Measurements from ENCODE around the gene TRAPPC11. TPM values are rescaled to one million over a fixed set of nuclear protein-coding genes. Genes with fewer than 3 reads are reported as not detected.

TRAPPC11 gene
- total RNA-seq, 1 experiment from 2014 or later, result 15.6 TPM

DNA sequence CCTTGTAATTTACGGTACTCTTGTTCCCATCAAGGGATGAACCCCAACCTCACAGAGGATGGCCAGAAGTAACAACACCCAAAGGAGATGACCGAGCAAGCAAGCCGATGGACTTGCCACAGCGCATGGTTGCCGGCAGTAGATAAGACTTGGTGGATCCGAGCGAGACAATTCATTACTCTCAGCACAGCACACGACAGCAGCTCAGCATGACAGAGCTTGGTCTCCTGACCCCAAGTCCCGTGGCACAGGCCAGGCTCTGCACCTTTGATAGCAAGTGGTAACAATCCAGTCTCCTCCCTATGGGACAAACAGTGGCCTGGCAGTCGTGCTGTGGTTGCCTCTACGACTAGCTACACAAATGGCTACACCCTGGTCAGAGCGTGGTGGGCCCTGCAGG lies 26.4 kb upstream of the TRAPPC11 start:
- no peak for TF ChIP-seq TCF7L2 (IDR thresholded peaks at IDR 0.05; ENCODE audit: borderline replicate concordance, extremely low read depth, insufficient read depth, insufficient read length)
- no peak for TF ChIP-seq RAD21 (IDR thresholded peaks at IDR 0.05; ENCODE audit: low read depth)
- no peak for TF ChIP-seq POLR2AphosphoS5 (IDR thresholded peaks at IDR 0.05; ENCODE audit: low read depth, low read length)
- TF ChIP-seq YY1 (IDR thresholded peaks at IDR 0.05; ENCODE audit: extremely low read depth, insufficient replicate concordance, low read depth, low read length), result no peak
- no peak for TF ChIP-seq EZH2 (IDR thresholded peaks at IDR 0.05)
- TF ChIP-seq SP1 (IDR thresholded peaks at IDR 0.05; ENCODE audit: low read depth), result no peak
- TF ChIP-seq POLR2A (IDR thresholded peaks at IDR 0.05; ENCODE audit: borderline replicate concordance, extremely low read depth, insufficient read depth, insufficient read length), result no peak
- TF ChIP-seq FOSL1 (IDR thresholded peaks at IDR 0.05; ENCODE audit: low read depth), result no peak
- no peak for TF ChIP-seq ZBTB33 (IDR thresholded peaks at IDR 0.05; ENCODE audit: extremely low read depth, insufficient replicate concordance, low read length)
- TF ChIP-seq JUND (IDR thresholded peaks at IDR 0.05), result no peak
- TF ChIP-seq REST (IDR thresholded peaks at IDR 0.05; ENCODE audit: low read depth), result no peak
- TF ChIP-seq, protein P1, sequence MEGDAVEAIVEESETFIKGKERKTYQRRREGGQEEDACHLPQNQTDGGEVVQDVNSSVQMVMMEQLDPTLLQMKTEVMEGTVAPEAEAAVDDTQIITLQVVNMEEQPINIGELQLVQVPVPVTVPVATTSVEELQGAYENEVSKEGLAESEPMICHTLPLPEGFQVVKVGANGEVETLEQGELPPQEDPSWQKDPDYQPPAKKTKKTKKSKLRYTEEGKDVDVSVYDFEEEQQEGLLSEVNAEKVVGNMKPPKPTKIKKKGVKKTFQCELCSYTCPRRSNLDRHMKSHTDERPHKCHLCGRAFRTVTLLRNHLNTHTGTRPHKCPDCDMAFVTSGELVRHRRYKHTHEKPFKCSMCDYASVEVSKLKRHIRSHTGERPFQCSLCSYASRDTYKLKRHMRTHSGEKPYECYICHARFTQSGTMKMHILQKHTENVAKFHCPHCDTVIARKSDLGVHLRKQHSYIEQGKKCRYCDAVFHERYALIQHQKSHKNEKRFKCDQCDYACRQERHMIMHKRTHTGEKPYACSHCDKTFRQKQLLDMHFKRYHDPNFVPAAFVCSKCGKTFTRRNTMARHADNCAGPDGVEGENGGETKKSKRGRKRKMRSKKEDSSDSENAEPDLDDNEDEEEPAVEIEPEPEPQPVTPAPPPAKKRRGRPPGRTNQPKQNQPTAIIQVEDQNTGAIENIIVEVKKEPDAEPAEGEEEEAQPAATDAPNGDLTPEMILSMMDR (IDR thresholded peaks at IDR 0.05 in 2 of 3, conservative IDR thresholded peaks at IDR 0.05 in 1 of 3; ENCODE audit: borderline replicate concordance in 1 of 3, insufficient read depth in 1 of 3, low read depth in 2 of 3, low read length in 2 of 3), result no peak
- no peak for TF ChIP-seq CEBPB (IDR thresholded peaks at IDR 0.05; ENCODE audit: low read depth)
- H3K4me3 ChIP-seq (replicated peaks in 1 of 2; ENCODE audit: low read depth in 1 of 2, low read length in 2 of 2), result no peak overlapping the region

More for the DNA sequence above, 26.4 kb upstream of the TRAPPC11 start:
- Histone ChIP-seq H3K9ac (ENCODE audit: low read length) (no peak overlapping the region), H3K9me2 (ENCODE audit: insufficient read depth) (no peaks in the 10 kb centered on the region), H3K36me3 (ENCODE audit: control insufficient read depth in 1 of 2, insufficient read depth in 2 of 2, low read length in 2 of 2) (no peaks in the 10 kb centered on the region), H3K9me3 (ENCODE audit: control insufficient read depth in 1 of 2, insufficient read depth in 1 of 2, low read depth in 1 of 2, low read length in 2 of 2) (no peaks in the 10 kb centered on the region), H3K27ac (ENCODE audit: low read depth, low read length) (no peak overlapping the region), H3K79me2 (ENCODE audit: insufficient read depth, low read length) (no peaks in the 10 kb centered on the region), H3K4me2 (ENCODE audit: low read length) (no peak overlapping the region), H4K20me1 (ENCODE audit: insufficient read depth) (no peaks in the 10 kb centered on the region), H2AFZ (ENCODE audit: low read depth, low read length, poor library complexity, severe bottlenecking) (no peak overlapping the region), H3K4me1 (ENCODE audit: control insufficient read depth in 1 of 2, insufficient read depth in 2 of 2, low read length in 2 of 2) (peaks cover 6 to 10% of the 10 kb centered on the region in 2 experiments; a peak in 3 of 4 replicates), H3K27me3 (ENCODE audit: insufficient read depth, low read length) (no peaks in the 10 kb centered on the region)
- CTCF ChIA-PET, result no interaction called here
- BruUV-seq (replicated peaks), result no TSS peak
- DNase-seq (ENCODE audit: low read depth, low spot score) (no peak), ATAC-seq (no peak)
- RAD21 ChIA-PET (ENCODE audit: low non-redundant PET in 1 of 2, low total read pairs in 2 of 2, uncharacterized antibody in 2 of 2, unreplicated experiment in 2 of 2), result no interaction called here
- intact Hi-C loops (cut with micrococcal nuclease), result no loop called here
- POLR2A ChIA-PET, result no interaction called here
